GM23248 (cell line): ENCODE results near the gene NFKB1. TPM values are rescaled to one million over a fixed set of nuclear protein-coding genes. Genes with fewer than 3 reads are reported as not detected.

ENCODE experiments used
- DNase-seq: peaks from one replicate; pipeline ENCODE4 v3.0.0-alpha.2; 2015
- H2AFZ ChIP-seq: fragments of 200-600 bp; sonication (generic); 2 replicates; pipeline ENCODE4 v1.6.1; 2016; ENCODE audit warnings: antibody characterized with exemption
- H3F3A ChIP-seq: fragments of 200-600 bp; sonication (generic); 2 replicates; pipeline ENCODE4 v1.6.1; 2016; ENCODE audit warnings: mild to moderate bottlenecking, antibody characterized with exemption, mixed run types; ENCODE audit not compliant: insufficient read depth
- H3K27ac ChIP-seq: fragments of 200-600 bp; sonication (generic); 2 replicates; pipeline ENCODE4 v1.5.1; 2016; ENCODE audit warnings: mild to moderate bottlenecking
- H3K27me3 ChIP-seq: fragments of 200-600 bp; sonication (generic); replicated peaks from 2 replicates; pipeline ENCODE4 v1.6.1; 2016; ENCODE audit warnings: mild to moderate bottlenecking; ENCODE audit not compliant: insufficient read depth
- H3K36me3 ChIP-seq: fragments of 200-600 bp; sonication (generic); 2 replicates; pipeline ENCODE4 v1.6.1; 2016; ENCODE audit warnings: low read depth, mild to moderate bottlenecking
- H3K4me1 ChIP-seq: fragments of 200-600 bp; sonication (generic); 2 replicates; pipeline ENCODE4 v1.6.1; 2016; ENCODE audit warnings: mild to moderate bottlenecking; ENCODE audit not compliant: insufficient read depth
- H3K4me2 ChIP-seq: fragments of 200-600 bp; sonication (generic); one replicate; pipeline ENCODE4 v1.6.1; 2016; ENCODE audit warnings: mild to moderate bottlenecking; ENCODE audit not compliant: unreplicated experiment
- H3K4me3 ChIP-seq: fragments of 200-600 bp; sonication (generic); 2 replicates; pipeline ENCODE4 v1.5.1; 2016; ENCODE audit warnings: mild to moderate bottlenecking
- H3K79me2 ChIP-seq: fragments of 200-600 bp; sonication (generic); 2 replicates; pipeline ENCODE4 v1.6.1; 2016; ENCODE audit warnings: mild to moderate bottlenecking; ENCODE audit not compliant: insufficient read depth
- H3K9ac ChIP-seq: fragments of 200-600 bp; sonication (generic); 2 replicates; pipeline ENCODE4 v1.6.1; 2016; ENCODE audit warnings: mild to moderate bottlenecking
- H3K9me2 ChIP-seq: fragments of 200-600 bp; sonication (generic); 2 replicates; pipeline ENCODE4 v1.6.1; 2016; ENCODE audit warnings: mixed run types, mild to moderate bottlenecking, moderate library complexity; ENCODE audit not compliant: insufficient read depth
- H3K9me3 ChIP-seq: fragments of 200-600 bp; sonication (generic); one replicate; pipeline ENCODE4 v1.6.1; 2017; ENCODE audit warnings: low read depth
- H4K20me1 ChIP-seq: fragments of 200-600 bp; sonication (generic); 2 replicates; pipeline ENCODE4 v1.6.0; 2016; ENCODE audit not compliant: insufficient read depth
- EZH2 ChIP-seq: fragments of 200-600 bp; sonication (generic); IDR thresholded peaks from 2 replicates; pipeline ENCODE4 v1.6.1; 2018; ENCODE audit warnings: antibody characterized with exemption, mild to moderate bottlenecking; ENCODE audit not compliant: insufficient read depth, poor library complexity, severe bottlenecking
- EZH2phosphoT487 ChIP-seq: fragments of 200-600 bp; sonication (generic); IDR thresholded peaks from 2 replicates; pipeline ENCODE4 v1.6.1; 2018; ENCODE audit warnings: antibody characterized with exemption, moderate library complexity, mild to moderate bottlenecking, low read depth; ENCODE audit not compliant: insufficient read depth
- WGBS, 2 experiments: methylation state at CpG; one replicate each; pipeline ENCODE4 v1.1.6; 2015 to 2017; ENCODE audit warnings: low lambda C conversion rate in 2 of 2, low coverage in 1 of 2; ENCODE audit errors: missing lambda C conversion rate in 2 of 2; 5-methylcytosine and 5-hydroxymethylcytosine counted together
- in situ Hi-C: fragments of 300-500 bp; cut with MboI; formaldehyde crosslinking; loops from 2 replicates; pipeline ENCODE4 v1.15.0; 2020
- polyA plus RNA-seq: library from polyadenylated mRNA; unstranded; fragments of >200 nt; fragmentation: Nextera tagmentation; extraction: Ambion mirVana; gene quantifications from 2 replicates; pipeline ENCODE4 v1.2.1, GENCODE V29; 2016
- total RNA-seq: library from RNA; depleted of rRNA; stranded (reverse); fragments of >200 nt; shearing (Covaris generic); gene quantifications from 2 replicates; pipeline ENCODE4 v1.2.3, GENCODE V29; 2014

Gene NFKB1
- total and polyA plus RNA-seq, 2 experiments from 2014 or later: 5.8 to 30.2 TPM

- Histone ChIP-seq H3K79me2 (peaks cover 15% of the 10 kb centered on the region), H3K27me3 (no peaks in the 10 kb centered on the region), H3K9me2 (no peaks in the 10 kb centered on the region), H2AFZ (no peak overlapping the region), H3K9me3 (no peaks in the 10 kb centered on the region), H3K27ac (no peak overlapping the region), H3K36me3 (peaks cover 2% of the 10 kb centered on the region; the same call in 1 of the 2 replicates), H3K4me3 (no peak overlapping the region), H3F3A (no peaks in the 10 kb centered on the region), H4K20me1 (no peaks in the 10 kb centered on the region), H3K9ac (no peak overlapping the region), H3K4me1 (no peaks in the 10 kb centered on the region), H3K4me2 (no peak overlapping the region)
- no peak for DNase-seq
- WGBS, 2 experiments: 97% methylated on average over 12 of the region's 12 CpGs
- TF ChIP-seq EZH2phosphoT487: no peak
- TF ChIP-seq EZH2: no peak
- in situ Hi-C loops: no loop called here
Observed at GRCh38 chr4:102543030-102543928, 42.1 kb downstream of the NFKB1 start.

- Histone ChIP-seq H3K9me2 (no peaks in the 10 kb centered on the region), H4K20me1 (no peaks in the 10 kb centered on the region), H3K36me3 (no peaks in the 10 kb centered on the region; the same call in none of the 2 replicates), H2AFZ (no peak overlapping the region), H3F3A (no peaks in the 10 kb centered on the region), H3K4me2 (no peak overlapping the region), H3K4me1 (no peaks in the 10 kb centered on the region), H3K9me3 (no peaks in the 10 kb centered on the region), H3K79me2 (peaks cover 28% of the 10 kb centered on the region), H3K27ac (no peak overlapping the region), H3K4me3 (no peak overlapping the region), H3K9ac (no peak overlapping the region), H3K27me3 (no peaks in the 10 kb centered on the region)
- DNase-seq: no peak
- in situ Hi-C loops: no loop called here
- TF ChIP-seq EZH2 (no peak), EZH2phosphoT487 (no peak)
Observed at GRCh38 chr4:102546635-102547034, 45.5 kb downstream of the NFKB1 start.

- Histone ChIP-seq H3K27ac (no peak overlapping the region), H2AFZ (no peak overlapping the region), H3K36me3 (no peaks in the 10 kb centered on the region; the same call in none of the 2 replicates), H3K4me1 (peaks cover 2% of the 10 kb centered on the region; the same call in 1 of the 2 replicates), H3K27me3 (no peaks in the 10 kb centered on the region), H3K9me2 (no peaks in the 10 kb centered on the region), H3K79me2 (peaks cover 36% of the 10 kb centered on the region; the same call in 1 of the 2 replicates), H3K9ac (no peak overlapping the region), H3K4me3 (no peak overlapping the region), H4K20me1 (no peaks in the 10 kb centered on the region), H3K4me2 (no peak overlapping the region), H3F3A (peaks cover 11% of the 10 kb centered on the region; the same call in 1 of the 2 replicates), H3K9me3 (no peaks in the 10 kb centered on the region)
- no peak for DNase-seq
- TF ChIP-seq EZH2phosphoT487 (no peak), EZH2 (no peak)
- WGBS, 2 experiments: 82 to 98% methylated on average over 2 of the region's 2 CpGs
- in situ Hi-C loops: no loop called here
Observed at GRCh38 chr4:102547973-102548372, 46.8 kb downstream of the NFKB1 start.

GRCh38 chr4:102551958-102552565 is 50.9 kb downstream of the NFKB1 start:
- no peak overlapping the region for H3K4me3 ChIP-seq
- no peaks in the 10 kb centered on the region for H4K20me1 ChIP-seq
- no peak for DNase-seq
- no peaks in the 10 kb centered on the region for H3K9me2 ChIP-seq
- 97 to 100% methylated on average over 4 of the region's 4 CpGs for WGBS, 2 experiments
- peaks cover 23% of the 10 kb centered on the region for H3K4me1 ChIP-seq
- no peak overlapping the region for H3K9ac ChIP-seq
- no peak overlapping the region for H2AFZ ChIP-seq
- no peak overlapping the region for H3K4me2 ChIP-seq
- H3K27ac ChIP-seq: no peak overlapping the region
- no peaks in the 10 kb centered on the region for H3K27me3 ChIP-seq
- peaks cover 37% of the 10 kb centered on the region; the same call in 1 of the 2 replicates for H3K79me2 ChIP-seq
- in situ Hi-C loops: no loop called here
- H3F3A ChIP-seq: peaks cover 33% of the 10 kb centered on the region
- H3K9me3 ChIP-seq: no peaks in the 10 kb centered on the region
- H3K36me3 ChIP-seq: no peaks in the 10 kb centered on the region; the same call in none of the 2 replicates
- TF ChIP-seq EZH2phosphoT487 (no peak), EZH2 (no peak)
